Stimulated activated CD4-positive, alpha-beta T cell treated with anti-CD3 and anti-CD28 coated beads, Interleukin-1b, Interleukin-23, amount 100 ng/mL, for 4 hours (primary cell): Measurements from ENCODE around the gene CES1.
"Not testable (repeated sequence)": the region's sequence is repeated elsewhere in the genome, so short reads cannot be mapped to it uniquely, and the experiment has no call there.

ENCODE experiments used
- DNase-seq, 2 donors: peaks; one replicate each; pipeline ENCODE4 v3.0.0-alpha.2; 2020; ENCODE audit warnings: low read depth in 2 of 2

Gene CES1

DNA sequence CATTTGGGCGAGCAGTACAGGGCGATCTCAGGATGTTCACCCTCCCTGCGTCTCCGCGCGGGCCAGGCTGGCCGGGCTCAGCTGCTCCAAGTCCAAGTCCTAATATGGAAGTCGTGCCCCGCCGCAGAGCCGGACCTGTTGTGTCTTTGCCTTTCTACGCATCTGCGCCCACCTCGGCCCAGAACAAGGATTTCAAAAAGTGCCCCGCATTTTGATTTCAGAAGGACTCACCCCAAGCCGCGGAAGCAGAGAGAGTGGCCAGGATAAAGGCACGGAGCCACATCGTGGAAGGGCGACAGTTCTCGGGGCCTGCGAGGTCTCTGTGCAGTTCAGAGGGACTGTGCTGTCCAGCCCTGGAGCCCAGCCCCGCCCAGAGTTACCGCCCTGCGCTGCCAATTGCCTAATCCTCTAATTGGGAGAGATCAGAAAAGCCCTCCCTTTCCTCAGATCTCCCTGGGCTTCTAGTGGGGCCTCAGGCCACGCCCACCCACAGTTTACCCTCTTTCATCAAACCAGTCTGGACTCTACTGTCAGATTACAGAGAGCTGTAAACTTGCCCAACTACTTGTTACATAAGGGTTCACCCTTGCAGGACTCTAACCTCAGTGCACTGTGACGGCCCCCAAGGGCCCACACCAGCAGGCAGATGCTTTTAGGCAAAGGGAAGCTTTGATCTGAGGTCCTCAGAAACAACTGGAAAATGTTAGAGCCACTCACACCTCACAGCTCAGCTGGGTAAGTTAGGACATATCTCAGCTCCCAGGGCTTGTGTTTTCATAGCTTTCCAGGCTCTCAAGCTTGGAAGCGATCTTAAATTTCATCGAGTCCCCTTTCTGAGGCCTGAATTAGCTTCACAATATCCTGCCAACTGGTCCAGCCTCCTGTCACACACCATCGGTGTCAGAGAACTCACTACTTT lies at the start of gene CES1:
Gene CES1, minus strand, starts transcription at position 324 of the 919 bp plus-strand sequence. Its CDS starts 41 bp downstream, at position 283.
- no peak for DNase-seq

DNA sequence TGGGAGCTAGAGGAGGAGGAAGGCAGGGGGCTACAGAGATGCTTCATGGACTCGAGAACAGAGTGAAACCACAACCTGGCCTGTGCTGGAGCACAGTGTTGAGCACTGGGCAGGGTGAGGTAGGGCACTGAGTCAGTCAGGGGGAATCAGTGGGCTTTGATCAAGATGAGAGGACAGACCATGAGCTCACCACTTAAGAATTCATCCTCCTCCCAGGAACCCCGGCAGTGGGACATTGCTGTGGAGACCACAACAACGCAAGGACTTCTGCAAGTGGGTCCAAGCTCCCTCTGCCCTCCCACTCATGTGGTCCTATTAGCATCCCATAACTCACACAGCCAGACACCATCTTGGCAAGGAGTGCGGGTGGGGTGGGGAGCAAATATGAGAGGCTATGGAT lies 44.0 kb upstream of the CES1 start:
- no peak for DNase-seq

DNA sequence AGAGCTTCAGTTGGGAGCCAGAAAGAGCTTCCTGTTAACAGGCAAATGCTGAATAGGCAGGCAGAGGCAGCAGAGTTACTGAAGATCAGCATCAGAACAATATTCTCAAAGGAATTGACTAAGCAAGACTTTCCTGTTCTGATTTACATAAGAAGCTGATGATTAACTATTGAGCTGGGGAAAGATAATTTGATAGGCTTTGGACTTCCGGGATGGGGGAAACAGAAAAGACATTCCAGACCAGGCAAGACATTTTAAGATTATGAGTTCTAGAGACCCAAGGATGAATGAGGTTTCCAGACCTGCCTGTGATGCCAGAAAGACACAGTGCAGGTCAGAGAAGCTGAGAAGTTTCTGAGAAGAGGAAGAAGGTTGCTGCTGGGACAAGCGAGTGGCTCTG lies 42.4 kb upstream of the CES1 start, which contains the start of gene CES5A:
Gene CES5A, minus strand, starts transcription at position 101 of the 400 bp plus-strand sequence. CDS start 152 bp downstream, outside the sequence.
- DNase-seq, result no peak

DNA sequence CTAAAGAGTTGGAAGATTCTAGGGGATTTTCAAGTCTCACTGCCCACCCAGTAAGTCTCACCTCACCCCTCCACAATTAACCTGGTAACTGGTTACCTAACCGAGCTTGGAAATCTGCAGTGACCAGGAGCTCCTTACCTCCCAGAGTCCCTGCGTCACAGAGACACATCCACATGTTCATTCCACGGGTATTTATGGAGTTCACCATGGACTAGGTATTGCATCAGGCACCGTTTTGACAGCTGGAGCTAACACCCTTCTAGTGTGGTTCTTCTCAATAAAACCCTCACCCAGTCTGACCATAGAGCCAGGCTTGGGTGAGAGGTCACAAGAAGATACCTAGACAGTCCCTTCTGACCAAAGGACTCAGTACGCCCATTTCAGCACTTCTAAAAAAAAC lies 40.2 kb upstream of the CES1 start:
- no peak for DNase-seq

DNA sequence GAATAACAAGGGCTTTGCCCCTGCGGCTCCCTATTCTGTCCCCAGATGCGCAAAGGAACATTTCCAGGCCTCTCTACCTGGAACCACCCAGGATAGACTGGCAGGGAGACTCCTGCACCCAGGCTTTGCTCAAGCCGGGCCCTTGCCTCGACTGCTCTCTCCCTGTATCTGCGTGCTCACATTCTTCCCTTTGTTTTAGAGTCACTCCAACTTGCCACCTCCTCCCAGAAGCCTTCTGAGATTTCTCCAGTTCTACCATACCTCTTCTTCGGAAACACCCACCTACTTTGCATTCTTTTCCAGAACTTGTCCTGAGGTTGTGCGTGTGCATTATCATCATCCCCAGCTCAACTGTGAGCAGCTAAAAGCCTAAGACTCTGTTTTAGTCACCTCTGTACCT lies 39.2 kb upstream of the CES1 start:
- DNase-seq, result no peak

DNA sequence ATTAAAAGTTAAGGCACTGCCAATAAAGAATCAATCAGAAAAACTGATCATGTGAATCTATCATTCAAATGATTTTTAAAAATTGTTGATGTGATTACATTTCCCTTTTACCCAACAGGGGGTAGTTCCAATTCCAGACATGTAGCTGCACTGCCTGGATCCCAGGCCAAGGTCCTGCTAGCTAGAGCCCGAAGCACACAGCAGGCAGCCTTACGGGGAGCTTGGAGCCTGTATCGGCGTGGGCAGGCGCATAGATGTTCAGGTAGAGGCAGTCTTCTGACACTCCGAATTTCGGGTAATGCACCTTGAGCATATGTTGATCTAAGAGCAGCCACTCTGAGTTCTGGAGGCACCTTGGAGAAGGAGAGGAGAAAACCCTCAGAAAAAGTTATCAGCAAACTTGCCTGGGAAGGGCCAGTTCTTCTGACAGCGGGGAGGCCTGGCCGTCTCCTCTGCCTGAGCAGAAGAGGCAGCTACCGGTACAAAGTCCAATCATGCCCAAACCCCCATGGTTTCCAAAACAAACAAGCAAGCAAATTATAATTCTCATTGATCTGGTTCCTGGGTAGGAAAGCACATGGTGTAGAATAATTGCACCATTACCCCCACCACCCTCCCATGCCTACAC lies 38.6 kb upstream of the CES1 start:
- DNase-seq, result no peak

DNA sequence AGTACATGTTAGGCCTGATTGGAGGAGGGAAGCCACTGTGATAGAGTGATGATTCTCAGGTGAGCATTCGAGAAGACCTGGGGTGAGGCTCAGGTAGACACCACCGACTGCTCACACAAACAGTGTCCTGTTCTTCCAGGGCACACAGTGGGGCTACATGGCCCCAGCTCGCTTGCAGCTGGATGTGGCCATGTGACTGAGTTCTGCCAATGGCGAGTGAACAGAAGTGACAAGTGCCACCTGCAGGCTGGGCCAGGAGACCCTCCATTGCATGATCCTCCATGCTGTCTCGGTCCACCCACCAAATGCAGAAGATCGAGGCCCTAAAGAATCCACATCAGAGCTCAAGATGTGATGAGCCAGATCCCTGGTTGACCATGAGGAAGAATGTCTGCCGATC lies 36.1 kb upstream of the CES1 start:
- DNase-seq, result no peak

DNA sequence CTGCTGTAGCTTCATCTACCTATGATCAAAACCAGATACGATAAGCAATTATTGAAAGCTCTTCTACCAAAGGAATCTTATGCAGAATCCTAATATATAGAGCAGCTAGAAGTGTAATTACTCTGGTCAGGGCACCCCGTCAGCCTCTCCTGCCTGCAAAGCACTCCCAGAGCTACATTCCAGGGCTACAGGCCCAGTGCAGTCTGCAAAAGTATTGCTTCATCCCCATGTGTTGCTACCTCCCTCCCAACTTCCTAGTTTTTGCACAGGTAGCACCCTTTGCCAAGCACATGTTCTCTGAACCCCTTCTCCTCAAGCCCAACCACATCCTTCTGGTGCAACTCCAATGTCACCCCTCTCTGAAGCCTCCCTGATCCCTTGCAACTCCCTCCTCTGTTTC lies 35.2 kb upstream of the CES1 start:
- DNase-seq, result no peak

DNA sequence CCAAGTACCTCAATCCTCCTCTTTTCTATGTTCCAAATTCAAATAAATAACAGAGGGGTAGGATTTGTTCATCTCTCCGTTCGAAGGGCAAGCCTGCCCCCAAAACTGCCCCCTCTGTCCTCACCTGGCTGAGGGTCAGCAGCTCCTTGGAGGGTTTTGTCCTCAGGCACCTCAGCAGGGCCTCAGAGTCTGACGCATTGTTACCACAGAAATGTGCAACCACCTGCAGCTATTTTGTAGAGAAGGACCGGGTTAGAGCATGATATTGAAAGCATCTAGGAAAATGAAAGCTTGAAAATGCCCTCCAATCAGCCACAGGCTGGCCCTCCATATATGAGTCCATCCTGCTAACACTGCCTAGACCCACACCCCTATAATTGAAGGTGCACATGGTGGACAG lies 28.4 kb upstream of the CES1 start:
- no peak for DNase-seq

DNA sequence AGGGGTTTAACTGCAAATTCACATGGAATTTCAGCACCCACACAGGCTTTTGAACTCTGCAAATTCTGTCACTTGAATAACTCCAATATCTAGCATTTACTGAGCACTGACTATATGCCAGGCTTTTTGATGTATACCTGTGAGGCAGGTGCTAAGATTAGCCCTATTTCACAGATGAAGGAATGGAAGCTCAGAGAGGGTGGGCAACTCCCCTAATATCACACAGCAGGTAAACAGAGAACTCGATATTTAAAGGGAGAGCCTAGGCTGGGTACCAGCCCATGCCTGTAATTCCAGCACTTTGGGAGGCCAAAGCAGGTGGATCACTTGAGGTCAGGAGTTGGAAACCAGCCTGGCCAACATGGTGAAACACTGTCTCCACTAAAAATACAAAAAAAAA lies 24.8 kb upstream of the CES1 start:
- not testable (repeated sequence) for DNase-seq

DNA sequence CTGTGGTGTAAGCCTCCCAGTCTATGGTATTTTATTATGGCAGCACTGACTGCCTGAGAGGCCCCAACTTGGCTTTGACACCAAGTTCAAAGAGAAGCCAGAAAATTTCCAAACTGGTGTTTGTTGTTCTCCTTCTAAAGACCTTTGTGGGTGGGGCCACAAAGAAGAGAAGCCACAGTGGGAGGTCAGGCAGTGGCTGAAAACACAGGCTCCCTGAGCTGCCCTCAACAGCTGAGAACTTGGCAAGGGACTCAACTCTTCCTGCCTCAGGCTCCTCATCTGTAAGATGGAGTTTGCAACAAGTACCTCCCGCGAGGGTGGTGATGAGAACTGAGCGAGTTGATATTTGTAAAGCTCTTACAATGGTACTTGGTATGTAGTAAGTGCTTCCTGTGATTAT lies 24.1 kb upstream of the CES1 start:
- DNase-seq, result no peak

DNA sequence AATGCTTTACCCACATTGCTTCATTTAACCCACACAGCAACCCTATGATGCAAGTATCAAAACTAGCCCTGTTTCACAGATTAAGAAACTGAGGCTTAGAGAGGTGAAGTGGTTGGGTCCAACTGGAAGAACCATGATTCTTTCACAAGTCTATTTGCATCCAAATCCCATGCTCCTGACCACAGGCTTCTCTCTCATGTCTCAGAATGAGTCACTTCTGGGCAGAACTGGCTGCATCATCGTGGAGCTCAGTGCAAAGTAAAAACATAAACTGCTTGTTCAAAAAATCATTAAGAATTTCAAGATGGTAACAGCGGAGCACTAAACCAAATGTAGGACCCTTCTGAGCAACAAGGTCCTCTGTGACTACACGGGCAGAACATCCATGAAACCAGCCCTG lies 20.2 kb upstream of the CES1 start:
- DNase-seq, result no peak

DNA sequence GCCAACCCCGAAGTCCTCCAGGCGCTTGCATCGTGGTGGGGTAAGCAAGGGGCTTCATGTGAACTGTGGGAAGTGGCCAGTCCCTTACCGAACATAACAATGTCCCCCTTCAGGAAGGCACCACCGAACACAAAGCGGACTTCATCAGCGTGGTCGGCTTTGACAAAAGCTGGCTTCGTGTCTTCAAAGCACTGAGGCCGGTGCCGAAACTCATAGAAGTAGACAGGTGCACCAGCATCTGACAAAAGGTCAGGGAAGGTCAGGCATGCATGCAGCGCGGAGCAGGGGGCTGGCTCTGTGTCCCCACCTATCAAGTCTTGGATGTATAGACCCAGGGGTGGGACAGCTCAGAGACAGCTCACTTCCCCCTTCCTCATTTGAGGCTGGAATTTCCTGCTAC lies 16.6 kb upstream of the CES1 start:
- DNase-seq, result no peak

DNA sequence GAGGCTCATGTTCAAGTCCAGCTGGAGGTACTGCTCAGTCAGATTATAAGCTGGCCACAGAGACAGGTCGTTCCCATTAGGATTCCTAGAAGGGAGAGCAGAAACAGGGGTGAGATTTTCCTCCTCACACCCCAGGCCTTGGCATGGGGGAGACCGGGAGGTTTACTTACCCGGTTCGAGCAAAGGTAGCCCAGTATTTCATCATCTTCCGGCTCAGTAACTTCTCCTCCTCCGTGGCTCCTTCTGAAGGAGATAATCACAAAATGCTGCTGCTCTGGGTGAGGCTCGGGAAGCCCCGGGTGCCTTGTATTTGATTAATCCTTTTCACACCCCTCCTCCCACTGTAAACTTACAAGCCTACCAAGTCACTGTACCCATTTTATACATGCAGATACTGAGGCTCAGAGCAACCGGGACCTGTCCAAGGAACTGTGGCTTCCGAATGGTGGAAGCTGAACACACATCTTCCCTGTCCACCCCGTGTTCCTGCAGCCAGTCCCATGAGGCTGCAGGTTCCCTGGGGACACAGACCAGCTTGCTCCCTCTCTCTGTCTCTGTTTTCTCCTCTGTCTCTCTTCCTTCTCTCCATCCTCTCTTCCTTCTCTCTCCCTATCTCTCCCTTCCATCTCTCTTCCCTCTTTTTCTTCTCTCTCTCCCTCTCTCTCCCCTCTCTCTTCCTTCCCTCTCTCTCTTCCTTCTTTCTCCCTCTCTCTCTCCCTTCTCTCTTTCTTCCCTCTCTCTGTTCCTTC lies 13.9 kb upstream of the CES1 start:
- DNase-seq, result no peak

DNA sequence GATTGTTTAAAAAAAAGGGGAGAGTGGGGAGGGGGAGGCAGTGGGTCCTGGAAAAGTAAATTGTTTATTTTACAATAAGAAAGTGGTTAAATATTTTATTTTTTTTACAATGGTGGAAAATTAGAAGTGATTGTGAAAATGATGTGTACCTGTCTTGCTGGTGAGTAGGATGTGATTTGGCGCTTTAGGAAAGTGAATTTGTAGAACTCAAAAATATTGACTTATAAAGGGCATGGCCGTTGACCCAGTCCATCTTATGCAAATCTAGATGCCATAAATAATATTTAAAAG lies 10.2 kb upstream of the CES1 start:
- no peak for DNase-seq

DNA sequence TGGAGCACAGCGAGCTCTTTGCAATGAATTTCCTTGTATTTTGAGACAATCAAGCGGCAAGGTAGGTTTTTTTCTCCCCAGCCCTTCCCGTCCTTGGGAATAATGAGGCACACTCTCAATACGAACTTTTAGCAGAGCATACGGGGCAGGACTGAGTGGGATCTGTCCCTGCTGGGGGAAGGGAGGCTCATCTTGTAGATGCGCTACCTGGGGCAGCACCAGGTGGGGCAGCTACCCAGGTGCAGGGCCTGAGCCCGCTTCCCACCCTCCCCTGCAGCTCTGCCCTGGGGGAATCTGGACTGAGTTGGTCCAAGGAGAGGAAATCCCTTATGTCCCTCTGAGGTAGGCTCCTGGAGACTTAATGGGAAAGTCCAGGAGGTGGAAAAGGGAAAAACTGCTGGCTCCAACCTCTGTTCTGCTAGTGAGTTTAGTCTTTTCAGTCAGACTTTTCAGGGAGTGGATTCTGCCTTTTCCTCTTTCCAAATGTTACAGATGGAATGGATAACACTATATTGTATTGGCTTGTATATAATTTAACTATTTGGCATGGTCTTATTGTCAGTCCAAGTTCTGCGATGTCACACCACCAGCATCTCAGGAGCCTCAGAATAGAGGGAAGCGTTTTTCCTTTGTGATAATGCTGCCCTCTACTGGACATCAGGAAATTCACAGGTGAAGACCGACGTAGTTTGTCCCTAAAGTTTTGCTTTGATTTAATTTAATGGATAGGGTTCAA lies 9.6 kb upstream of the CES1 start:
- peak in 1 of 2 donors; percentile 4 for DNase-seq

DNA sequence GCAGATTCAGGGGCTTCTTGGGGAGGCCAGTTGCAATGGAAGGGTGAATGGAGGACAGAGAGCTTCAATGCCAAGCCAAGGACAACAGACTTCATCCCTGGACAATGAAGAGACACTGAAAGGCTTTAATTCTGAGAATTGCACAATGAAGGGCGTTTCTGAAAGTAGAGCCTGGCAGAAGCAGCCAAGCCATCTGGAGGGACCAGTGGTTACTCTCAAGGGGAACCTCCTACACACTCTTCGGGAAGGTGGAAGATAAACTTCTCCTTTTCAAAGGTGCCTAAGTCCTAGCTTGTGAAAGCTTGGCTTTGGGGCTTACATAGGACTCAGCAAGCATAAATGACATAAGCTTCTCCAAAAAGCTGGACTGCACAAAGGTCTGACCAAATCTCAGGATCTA lies 6.2 kb upstream of the CES1 start:
- no peak for DNase-seq

DNA sequence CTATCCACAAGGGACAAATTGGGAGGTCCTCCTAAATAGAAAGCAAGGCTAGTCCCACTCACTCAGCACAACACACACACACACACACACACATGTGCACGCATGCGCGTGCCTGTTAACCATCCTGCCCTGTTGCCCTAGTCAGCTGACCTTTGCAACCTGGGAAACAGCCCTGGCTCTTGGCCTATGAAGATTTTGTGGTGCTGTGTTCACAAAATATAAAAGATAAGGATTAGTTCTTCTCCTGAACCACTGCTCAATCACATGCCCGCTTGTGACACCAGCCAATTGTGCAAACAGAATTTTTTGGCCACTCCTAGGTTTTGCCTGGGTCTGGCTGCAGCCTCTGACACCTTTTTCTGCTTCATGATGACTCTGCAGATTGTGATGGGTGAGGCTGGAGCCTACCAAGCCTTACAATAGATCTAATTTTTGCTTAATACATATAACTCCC lies 3.3 kb upstream of the CES1 start:
- DNase-seq, result no peak

DNA sequence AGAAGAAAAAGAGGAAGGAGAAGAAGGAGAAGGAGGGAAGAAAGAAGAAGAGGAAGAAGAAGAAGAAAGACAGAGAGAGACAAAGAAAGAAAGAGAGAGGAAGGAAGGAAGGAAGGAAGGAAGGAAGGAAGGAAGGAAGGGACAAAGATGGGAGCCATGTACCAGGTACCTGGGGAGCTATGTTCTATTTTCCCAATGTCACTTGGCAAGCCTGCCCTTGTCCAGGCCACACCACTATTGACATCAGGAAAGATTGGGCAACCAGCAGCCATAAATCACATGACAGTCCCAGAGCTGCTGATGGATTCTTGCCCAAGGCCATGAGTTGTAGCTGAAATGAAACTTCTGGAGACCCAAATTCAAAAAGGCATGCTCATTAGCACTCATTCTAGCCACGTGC lies 2.7 kb upstream of the CES1 start:
- no peak for DNase-seq

DNA sequence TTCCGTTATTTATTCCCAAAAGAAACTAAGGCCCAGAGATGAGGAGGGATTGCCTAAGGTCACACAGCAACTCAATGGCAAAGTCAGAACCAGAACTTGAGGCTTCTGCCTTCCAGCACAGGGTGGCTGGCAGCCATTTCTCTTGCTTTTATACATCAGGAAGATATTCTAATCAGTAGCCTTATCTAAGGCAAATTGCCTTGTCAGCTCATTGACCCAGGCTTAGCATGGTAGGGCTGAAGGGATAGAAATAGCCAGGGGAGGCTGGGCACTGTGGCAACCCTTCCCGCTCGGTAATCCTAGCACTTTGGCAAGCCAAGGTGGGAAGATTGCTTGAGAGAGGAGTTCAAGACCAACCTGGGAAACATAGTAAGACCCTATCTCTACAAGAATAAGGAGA lies 2.3 kb upstream of the CES1 start:
- DNase-seq, result not testable (repeated sequence)

DNA sequence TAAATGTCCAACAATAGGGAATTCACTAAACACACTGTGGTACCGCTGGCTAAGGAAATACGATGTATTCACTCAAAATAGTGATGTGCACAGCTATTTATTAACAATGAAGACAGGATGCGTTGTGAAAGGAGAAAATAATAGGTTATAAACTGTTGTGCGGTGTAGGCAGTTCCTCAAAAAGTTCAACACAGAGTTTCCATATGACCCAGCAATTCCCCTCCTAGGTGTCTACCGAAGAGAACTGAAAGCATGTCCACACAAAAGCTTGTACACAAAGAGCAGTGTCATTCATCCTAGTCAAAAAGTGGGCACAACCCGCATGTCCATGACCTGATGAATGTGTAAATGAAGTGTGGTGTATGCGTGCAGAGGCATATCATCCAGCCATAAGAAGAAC lies 1.2 kb upstream of the CES1 start:
- no peak for DNase-seq

DNA sequence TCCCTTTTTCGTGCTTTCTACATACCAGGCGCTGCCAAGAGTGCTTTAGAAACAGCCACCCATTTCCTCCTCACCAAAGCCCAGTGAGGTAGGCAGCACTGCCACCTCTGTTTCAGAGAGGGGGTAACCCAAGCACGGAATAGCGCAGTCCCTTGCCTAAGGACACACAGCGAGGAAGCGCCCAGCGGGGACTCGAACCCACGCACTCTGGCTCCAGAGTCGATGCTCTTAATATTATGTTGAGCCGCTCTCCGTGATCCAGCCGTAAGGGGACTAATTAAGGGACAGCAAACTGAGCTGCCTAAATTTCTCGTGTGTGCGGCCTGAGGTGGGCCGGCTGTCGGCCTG lies 497 bp downstream of the CES1 start:
- DNase-seq, result no peak
